Activated naive CD8-positive, alpha-beta T cell treated with anti-CD3 and anti-CD28 coated beads, Interleukin-2, amount 10 ng/mL, durations not matched to agents 7 days and 5 days (primary cell): Measurements from ENCODE around the gene CEP104. TPM values are rescaled to one million over a fixed set of nuclear protein-coding genes. Genes with fewer than 3 reads are reported as not detected.

Experiments
- ATAC-seq: fragments of 150-1000 bp; cut with Tn5 transposase; one replicate; pipeline ENCODE4 v1.10.0; 2021; ENCODE audit warnings: low read depth, moderate library complexity
- POLR2A ChIA-PET: fragments of 350-600 bp; sonication (Branson Sonifier 250); formaldehyde crosslinking; loops from one replicate; lab custom pipeline; 2021; ENCODE audit warnings: antibody characterized with exemption; lab: Charles Lee
- DNase-seq: peaks from one replicate; pipeline ENCODE4 v3.0.0; 2021
- H3K27ac Mint-ChIP-seq: one replicate; pipeline ENCODE4 v1.8.0; 2022; ENCODE audit warnings: mild to moderate bottlenecking, mixed read lengths
- H3K27me3 Mint-ChIP-seq: one replicate; pipeline ENCODE4 v1.8.0; 2022; ENCODE audit warnings: mild to moderate bottlenecking, moderate library complexity, mixed read lengths
- H3K36me3 Mint-ChIP-seq: one replicate; pipeline ENCODE4 v1.8.0; 2021; ENCODE audit warnings: mild to moderate bottlenecking, mixed read lengths
- H3K4me1 Mint-ChIP-seq: one replicate; pipeline ENCODE4 v1.8.0; 2021; ENCODE audit warnings: mixed read lengths
- H3K4me3 Mint-ChIP-seq: one replicate; pipeline ENCODE4 v1.8.0; 2022; ENCODE audit warnings: mild to moderate bottlenecking, moderate library complexity, mixed read lengths
- H3K9me3 Mint-ChIP-seq: one replicate; pipeline ENCODE4 v1.8.0; 2021; ENCODE audit warnings: mixed read lengths
- total RNA-seq, 2 experiments: library from RNA; stranded (reverse); gene quantifications; one replicate each; pipeline ENCODE4 v1.2.3, GENCODE V29; 2021

Gene CEP104
- total RNA-seq, 2 experiments from 2014 or later = 44.6 to 46.9 TPM

- Mint-ChIP-seq H3K36me3 (peaks cover 7% of the 10 kb centered on the region), H3K4me3 (no peak overlapping the region), H3K4me1 (peaks cover 2% of the 10 kb centered on the region), H3K27ac (no peak overlapping the region), H3K27me3 (no peaks in the 10 kb centered on the region), H3K9me3 (no peaks in the 10 kb centered on the region)
- no peak for DNase-seq
- ATAC-seq = no peak
- POLR2A ChIA-PET = no interaction called here
These were observed 78.3 kb downstream of the CEP104 start for GRCh38 chr1:3778590-3779264.

GRCh38 chr1:3777647-3778589 lies 79.1 kb downstream of the CEP104 start:
- no peaks in the 10 kb centered on the region for H3K27me3 Mint-ChIP-seq
- POLR2A ChIA-PET = no interaction called here
- peaks cover 7% of the 10 kb centered on the region for H3K36me3 Mint-ChIP-seq

GRCh38 chr1:3777078-3777547 lies 79.9 kb downstream of the CEP104 start:
- POLR2A ChIA-PET = no interaction called here
- no peaks in the 10 kb centered on the region for H3K9me3 Mint-ChIP-seq
- no peak for DNase-seq
- H3K27me3 Mint-ChIP-seq = no peaks in the 10 kb centered on the region
- H3K4me1 Mint-ChIP-seq = peaks cover 2% of the 10 kb centered on the region
- ATAC-seq = no peak
- H3K27ac Mint-ChIP-seq = no peak overlapping the region
- no peak overlapping the region for H3K4me3 Mint-ChIP-seq
- peaks cover 7% of the 10 kb centered on the region for H3K36me3 Mint-ChIP-seq

More at GRCh38 chr1:3777647-3778589, 79.1 kb downstream of the CEP104 start:
- Mint-ChIP-seq H3K4me3 (no peak overlapping the region), H3K9me3 (no peaks in the 10 kb centered on the region), H3K4me1 (peaks cover 2% of the 10 kb centered on the region), H3K27ac (no peak overlapping the region)
- DNase-seq = no peak
- ATAC-seq = no peak

GRCh38 chr1:3776231-3776961 lies 80.6 kb downstream of the CEP104 start:
- no peak overlapping the region for H3K4me3 Mint-ChIP-seq

GRCh38 chr1:3775490-3776230 lies 81.4 kb downstream of the CEP104 start:
- Mint-ChIP-seq H3K27ac (no peak overlapping the region), H3K9me3 (no peaks in the 10 kb centered on the region), H3K4me1 (peaks cover 2% of the 10 kb centered on the region), H3K36me3 (peaks cover 7% of the 10 kb centered on the region), H3K4me3 (no peak overlapping the region), H3K27me3 (no peaks in the 10 kb centered on the region)
- peak; percentile 61 for DNase-seq
- POLR2A ChIA-PET = interaction anchor here (1.7 kb wide), 1 partner anchor 20 kb away, joined by 7 read pairs; the partner anchor contains the start of gene LRRC47
- ATAC-seq = peak; percentile 38

More at GRCh38 chr1:3776231-3776961, 80.6 kb downstream of the CEP104 start:
- ATAC-seq (no peak), DNase-seq (no peak)
- peaks cover 2% of the 10 kb centered on the region for H3K4me1 Mint-ChIP-seq
- POLR2A ChIA-PET = interaction anchor here (1.7 kb wide), 1 partner anchor 20 kb away, joined by 7 read pairs; the partner anchor contains the start of gene LRRC47
- no peak overlapping the region for H3K27ac Mint-ChIP-seq
- no peaks in the 10 kb centered on the region for H3K27me3 Mint-ChIP-seq
- peaks cover 7% of the 10 kb centered on the region for H3K36me3 Mint-ChIP-seq
- H3K9me3 Mint-ChIP-seq = no peaks in the 10 kb centered on the region

- H3K36me3 Mint-ChIP-seq = peaks cover 3% of the 10 kb centered on the region
- H3K27me3 Mint-ChIP-seq = no peaks in the 10 kb centered on the region
- DNase-seq (no peak), ATAC-seq (no peak)
- no peak overlapping the region for H3K4me3 Mint-ChIP-seq
- peaks cover 2% of the 10 kb centered on the region for H3K4me1 Mint-ChIP-seq
- POLR2A ChIA-PET = interaction anchor here (1.7 kb wide), 1 partner anchor 21 kb away, joined by 7 read pairs; the partner anchor contains the start of gene LRRC47
- H3K27ac Mint-ChIP-seq = no peak overlapping the region
- no peaks in the 10 kb centered on the region for H3K9me3 Mint-ChIP-seq
These were observed 82.0 kb downstream of the CEP104 start for GRCh38 chr1:3774946-3775489.

GRCh38 chr1:3774276-3774945 lies 82.6 kb downstream of the CEP104 start:
- Mint-ChIP-seq H3K4me1 (peaks cover 2% of the 10 kb centered on the region), H3K4me3 (no peak overlapping the region), H3K36me3 (no peaks in the 10 kb centered on the region), H3K27ac (no peak overlapping the region), H3K27me3 (no peaks in the 10 kb centered on the region), H3K9me3 (no peaks in the 10 kb centered on the region)
- no peak for ATAC-seq
- DNase-seq = no peak
- POLR2A ChIA-PET = interaction anchor here (1.1 kb wide), 1 partner anchor 22 kb away, joined by 3 read pairs; the partner anchor contains the start of gene LRRC47

- DNase-seq (no peak), ATAC-seq (no peak)
- H3K27me3 Mint-ChIP-seq = no peaks in the 10 kb centered on the region
- H3K27ac Mint-ChIP-seq = no peak overlapping the region
- no peaks in the 10 kb centered on the region for H3K36me3 Mint-ChIP-seq
- no peak overlapping the region for H3K4me3 Mint-ChIP-seq
- H3K4me1 Mint-ChIP-seq = peaks cover 2% of the 10 kb centered on the region
- POLR2A ChIA-PET = interaction anchor here (1.1 kb wide), 1 partner anchor 22 kb away, joined by 3 read pairs; the partner anchor contains the start of gene LRRC47
- H3K9me3 Mint-ChIP-seq = no peaks in the 10 kb centered on the region
These were observed 83.3 kb downstream of the CEP104 start for GRCh38 chr1:3773572-3774275.

- ATAC-seq (no peak), DNase-seq (no peak)
- Mint-ChIP-seq H3K36me3 (no peaks in the 10 kb centered on the region), H3K9me3 (no peaks in the 10 kb centered on the region), H3K27ac (no peak within 1 kb of the TSS), H3K4me3 (peak within 1 kb of the TSS; percentile 60), H3K27me3 (no peaks in the 10 kb centered on the region), H3K4me1 (peaks cover 2% of the 10 kb centered on the region)
- POLR2A ChIA-PET = no interaction called here
These were observed 84.1 kb downstream of the CEP104 start, which contains the start of gene SMIM1 for GRCh38 chr1:3772715-3773571. SMIM1 (plus strand) TSS chr1:3772749; CDS start chr1:3775374, 2,625 bp downstream.

- Mint-ChIP-seq H3K4me3 (peak overlapping the region; percentile 60), H3K27ac (no peak overlapping the region), H3K9me3 (no peaks in the 10 kb centered on the region), H3K36me3 (no peaks in the 10 kb centered on the region), H3K4me1 (peaks cover 2% of the 10 kb centered on the region), H3K27me3 (peaks cover 2% of the 10 kb centered on the region)
- POLR2A ChIA-PET = no interaction called here
- ATAC-seq = peak; percentile 77
- peak; percentile 87 for DNase-seq
These were observed 84.8 kb downstream of the CEP104 start for GRCh38 chr1:3772027-3772714.
